Stimulated activated CD8-positive, alpha-beta memory T cell treated with anti-CD3 and anti-CD28 coated beads, Interleukin-15, amount 100 ng/mL, for 24 hours (primary cell): ENCODE measurements around the gene PACSIN2.
"Not testable (repeated sequence)": the region's sequence is repeated elsewhere in the genome, so short reads cannot be mapped to it uniquely, and the experiment has no call there.

Source experiments
- DNase-seq: peaks from one replicate; pipeline ENCODE4 v3.0.0-alpha.2; 2020; ENCODE audit warnings: low read depth

PACSIN2 gene

GRCh38 chr22:42945027-42945426, 69.9 kb downstream of the PACSIN2 start:
- DNase-seq = no peak

GRCh38 chr22:42944409-42944808, 70.5 kb downstream of the PACSIN2 start:
- DNase-seq = no peak

- DNase-seq = no peak
Measured at GRCh38 chr22:42943981-42944380, 71.0 kb downstream of the PACSIN2 start.

- DNase-seq = no peak
Measured at GRCh38 chr22:42942351-42942750, 72.6 kb downstream of the PACSIN2 start.

- DNase-seq = no peak
Measured at GRCh38 chr22:42939941-42940653, 74.9 kb downstream of the PACSIN2 start.

GRCh38 chr22:42939451-42939881, 75.5 kb downstream of the PACSIN2 start:
- DNase-seq = no peak

- no peak for DNase-seq
Measured at GRCh38 chr22:42938976-42939375, 76.0 kb downstream of the PACSIN2 start.

- DNase-seq = no peak
Measured at GRCh38 chr22:42938449-42938848, 76.5 kb downstream of the PACSIN2 start.

GRCh38 chr22:42937164-42937843, 77.6 kb downstream of the PACSIN2 start:
- no peak for DNase-seq

GRCh38 chr22:42936680-42937079, 78.3 kb downstream of the PACSIN2 start:
- not testable (repeated sequence) for DNase-seq

GRCh38 chr22:42934338-42934737, 80.6 kb downstream of the PACSIN2 start:
- no peak for DNase-seq

GRCh38 chr22:42933485-42934091, 81.4 kb downstream of the PACSIN2 start:
- DNase-seq = no peak

- DNase-seq = no peak
Measured at GRCh38 chr22:42932857-42933484, 82.0 kb downstream of the PACSIN2 start.

- DNase-seq = no peak
Measured at GRCh38 chr22:42932197-42932519, 82.8 kb downstream of the PACSIN2 start.

- DNase-seq = no peak
Measured at GRCh38 chr22:42931421-42932196, 83.3 kb downstream of the PACSIN2 start.

- DNase-seq = no peak
Measured at GRCh38 chr22:42930810-42931420, 84.0 kb downstream of the PACSIN2 start.

- DNase-seq = no peak
Measured at GRCh38 chr22:42929838-42930155, 85.2 kb downstream of the PACSIN2 start.

GRCh38 chr22:42928969-42929837, 85.7 kb downstream of the PACSIN2 start:
- no peak for DNase-seq

GRCh38 chr22:42927966-42928365, 87.0 kb downstream of the PACSIN2 start:
- no peak for DNase-seq

- DNase-seq = no peak
Measured at GRCh38 chr22:42926768-42927167, 88.2 kb downstream of the PACSIN2 start.

GRCh38 chr22:42926104-42926503, 88.8 kb downstream of the PACSIN2 start:
- DNase-seq = no peak
